Activated CD4-positive, alpha-beta T cell treated with anti-CD3 and anti-CD28 coated beads for 36 hours (primary cell): ENCODE measurements around the gene AP1M2. TPM values are rescaled to one million over a fixed set of nuclear protein-coding genes. Genes with fewer than 3 reads are reported as not detected.
"Not testable (repeated sequence)": the region's sequence is repeated elsewhere in the genome, so short reads cannot be mapped to it uniquely, and the experiment has no call there.

Experiments used
- ATAC-seq: fragments of 200-7000 bp; cut with Tn5 transposase; one replicate; pipeline ENCODE4 v1.10.0; 2021; ENCODE audit warnings: mild to moderate bottlenecking, moderate library complexity
- CTCF ChIA-PET: fragments of 350-600 bp; sonication (Branson Sonifier 250); formaldehyde crosslinking; loops from one replicate; lab custom pipeline; 2021; ENCODE audit warnings: antibody characterized with exemption; lab: Charles Lee
- POLR2A ChIA-PET: fragments of 350-600 bp; sonication (Branson Sonifier 250); formaldehyde crosslinking; loops from one replicate; lab custom pipeline; 2021; ENCODE audit warnings: antibody characterized with exemption, inconsistent platforms; lab: Charles Lee
- DNase-seq: peaks from one replicate; pipeline ENCODE4 v3.0.0-alpha.2; 2020
- H3K27ac Mint-ChIP-seq: one replicate; pipeline ENCODE4 v1.8.0; 2021; ENCODE audit warnings: mixed read lengths
- H3K27me3 Mint-ChIP-seq: one replicate; pipeline ENCODE4 v1.8.0; 2021; ENCODE audit warnings: mixed read lengths
- H3K36me3 Mint-ChIP-seq: one replicate; pipeline ENCODE4 v1.8.0; 2021; ENCODE audit warnings: low read depth, mixed read lengths
- H3K4me1 Mint-ChIP-seq: one replicate; pipeline ENCODE4 v1.8.0; 2021; ENCODE audit warnings: mixed read lengths
- H3K4me3 Mint-ChIP-seq: one replicate; pipeline ENCODE4 v1.8.0; 2021; ENCODE audit warnings: mild to moderate bottlenecking, moderate library complexity, mixed read lengths
- H3K9me3 Mint-ChIP-seq: one replicate; pipeline ENCODE4 v1.8.0; 2021; ENCODE audit warnings: low read depth, mixed read lengths
- intact Hi-C, 2 experiments: fragments of 100-400 bp; cut with DNase I in 1 of 2; cut with micrococcal nuclease in 1 of 2; formaldehyde crosslinking; loops; one replicate each; pipeline versions ENCODE4 v1.14.2 to v1.15.1; 2022 to 2024; cut with DNase I, micrococcal nuclease
- total RNA-seq, 2 experiments: library from RNA; stranded (reverse); gene quantifications; one replicate each; pipeline ENCODE4 v1.2.3, GENCODE V29; 2021

Gene AP1M2
- total RNA-seq, 2 experiments from 2014 or later: not detected

GRCh38 chr19:10575011-10575716, 11.9 kb downstream of the AP1M2 start:
- H3K9me3 Mint-ChIP-seq: no peaks in the 10 kb centered on the region
- H3K36me3 Mint-ChIP-seq: no peaks in the 10 kb centered on the region
- peaks cover 6% of the 10 kb centered on the region for H3K4me1 Mint-ChIP-seq
- DNase-seq (no peak), ATAC-seq (no peak)
- no peak overlapping the region for H3K27ac Mint-ChIP-seq
- H3K27me3 Mint-ChIP-seq: no peaks in the 10 kb centered on the region
- CTCF ChIA-PET: interaction anchor here (0.6 to 1.9 kb wide), 2 partner anchors 67 to 125 kb away, joined by 3 to 9 read pairs; no protein-coding TSS in a partner anchor
- POLR2A ChIA-PET: no interaction called here
- no peak overlapping the region for H3K4me3 Mint-ChIP-seq
- intact Hi-C loops: no loop called here

GRCh38 chr19:10574462-10574861, 12.7 kb downstream of the AP1M2 start:
- Mint-ChIP-seq H3K27me3 (no peaks in the 10 kb centered on the region), H3K36me3 (no peaks in the 10 kb centered on the region), H3K4me1 (peaks cover 7% of the 10 kb centered on the region), H3K27ac (no peak overlapping the region), H3K9me3 (no peaks in the 10 kb centered on the region), H3K4me3 (no peak overlapping the region)
- DNase-seq: no peak
- POLR2A ChIA-PET: no interaction called here
- intact Hi-C loops: no loop called here
- CTCF ChIA-PET: interaction anchor here (0.9 kb wide), 1 partner anchor 68 kb away, joined by 3 read pairs; no protein-coding TSS in a partner anchor
- ATAC-seq: no peak

- POLR2A ChIA-PET: not testable (repeated sequence)
Observed at GRCh38 chr19:10573793-10574192, 13.3 kb downstream of the AP1M2 start.

GRCh38 chr19:10568826-10569651, 18.1 kb downstream of the AP1M2 start, which contains the start of gene CDKN2D:
CDKN2D (minus strand) TSS chr19:10568979; CDS start chr19:10568653, 326 bp downstream.
- Mint-ChIP-seq H3K4me1 (peaks cover 34% of the 10 kb centered on the region), H3K27ac (peak within 1 kb of the TSS; percentile 96), H3K27me3 (no peaks in the 10 kb centered on the region), H3K4me3 (peak within 1 kb of the TSS; percentile 98), H3K9me3 (no peaks in the 10 kb centered on the region), H3K36me3 (peaks cover 20% of the 10 kb centered on the region)
- CTCF ChIA-PET: interaction anchor here (0.6 to 4.6 kb wide), 8 partner anchors 12 to 130 kb away, joined by 3 to 23 read pairs (median 6); no protein-coding TSS in a partner anchor
- intact Hi-C loops: loop anchor here (1.0 to 5.0 kb wide), 18 partner anchors 33 to 523 kb away; partner anchors contain the start of genes ILF3 (in 2 of the 2), RAVER1 (in 2 of the 2), SMARCA4 (in 2 of the 2) and CARM1 (in 1 of the 2)
- POLR2A ChIA-PET: interaction anchor here (0.5 to 1.3 kb wide), 6 partner anchors 15 to 609 kb away, joined by 3 to 7 read pairs (median 5); no protein-coding TSS in a partner anchor
- ATAC-seq (peak; percentile 75), DNase-seq (peak; percentile 100)

More at GRCh38 chr19:10573793-10574192, 13.3 kb downstream of the AP1M2 start:
- ATAC-seq, H3K36me3 Mint-ChIP-seq, H3K27ac Mint-ChIP-seq, H3K9me3 Mint-ChIP-seq, H3K27me3 Mint-ChIP-seq, H3K4me3 Mint-ChIP-seq, intact Hi-C loops, DNase-seq: not testable (repeated sequence)
- CTCF ChIA-PET: interaction anchor here (0.6 to 3.3 kb wide), 4 partner anchors 67 to 274 kb away, joined by 3 to 20 read pairs (median 3); partner anchors contain the start of gene QTRT1
- peaks cover 12% of the 10 kb centered on the region for H3K4me1 Mint-ChIP-seq

GRCh38 chr19:10568062-10568825, 18.9 kb downstream of the AP1M2 start:
- DNase-seq (peak; percentile 87), ATAC-seq (peak; percentile 21)
- POLR2A ChIA-PET: interaction anchor here (0.7 kb wide), 1 partner anchor 84 kb away, joined by 3 read pairs; no protein-coding TSS in a partner anchor
- intact Hi-C loops: loop anchor here (1.0 to 5.0 kb wide), 11 partner anchors 65 to 524 kb away; partner anchors contain the start of genes RAVER1 (in 2 of the 2), SMARCA4 (in 2 of the 2), DNMT1 (in 1 of the 2) and ILF3 (in 1 of the 2)
- CTCF ChIA-PET: interaction anchor here (0.5 to 1.3 kb wide), 10 partner anchors 13 to 268 kb away, joined by 3 to 6 read pairs (median 4); partner anchors contain the start of genes S1PR5 and TMED1
- peaks cover 25% of the 10 kb centered on the region for H3K36me3 Mint-ChIP-seq
- H3K9me3 Mint-ChIP-seq: no peaks in the 10 kb centered on the region
- peaks cover 37% of the 10 kb centered on the region for H3K4me1 Mint-ChIP-seq
- H3K4me3 Mint-ChIP-seq: peak overlapping the region; percentile 98
- H3K27me3 Mint-ChIP-seq: no peaks in the 10 kb centered on the region
- peak overlapping the region; percentile 94 for H3K27ac Mint-ChIP-seq

- peak overlapping the region; percentile 94 for H3K27ac Mint-ChIP-seq
- DNase-seq: no peak
- H3K36me3 Mint-ChIP-seq: peaks cover 26% of the 10 kb centered on the region
- H3K9me3 Mint-ChIP-seq: no peaks in the 10 kb centered on the region
- POLR2A ChIA-PET: interaction anchor here (0.6 kb wide), 2 partner anchors 144 to 261 kb away, joined by 4 read pairs; no protein-coding TSS in a partner anchor
- H3K4me3 Mint-ChIP-seq: peak overlapping the region; percentile 98
- no peaks in the 10 kb centered on the region for H3K27me3 Mint-ChIP-seq
- ATAC-seq: no peak
- CTCF ChIA-PET: interaction anchor here (0.5 to 1.3 kb wide), 13 partner anchors 12 to 268 kb away, joined by 3 to 6 read pairs (median 3); partner anchors contain the start of genes S1PR5 and TMED1
- intact Hi-C loops: loop anchor here (1.0 to 5.0 kb wide), 16 partner anchors 25 to 525 kb away; partner anchors contain the start of genes RAVER1 (in 2 of the 2), SMARCA4 (in 2 of the 2), ATG4D (in 1 of the 2) and CDC37 (in 1 of the 2)
- H3K4me1 Mint-ChIP-seq: peaks cover 37% of the 10 kb centered on the region
Observed at GRCh38 chr19:10567656-10568055, 19.5 kb downstream of the AP1M2 start.

GRCh38 chr19:10566658-10567410, 20.3 kb downstream of the AP1M2 start:
- H3K36me3 Mint-ChIP-seq: peaks cover 29% of the 10 kb centered on the region
- H3K27ac Mint-ChIP-seq: peak overlapping the region; percentile 94
- H3K9me3 Mint-ChIP-seq: no peaks in the 10 kb centered on the region
- peak; percentile 17 for ATAC-seq
- CTCF ChIA-PET: interaction anchor here (0.7 to 2.2 kb wide), 15 partner anchors 11 to 306 kb away, joined by 3 to 10 read pairs (median 3); partner anchors contain the start of genes S1PR5 and TMED1
- H3K4me3 Mint-ChIP-seq: peak overlapping the region; percentile 98
- POLR2A ChIA-PET: interaction anchor here (0.6 kb wide), 3 partner anchors 86 to 262 kb away, joined by 3 to 4 read pairs (median 4); no protein-coding TSS in a partner anchor
- DNase-seq: peak; percentile 83
- H3K4me1 Mint-ChIP-seq: peaks cover 34% of the 10 kb centered on the region
- intact Hi-C loops: loop anchor here (1.0 to 5.0 kb wide), 17 partner anchors 24 to 525 kb away; partner anchors contain the start of genes ATG4D (in 2 of the 2), CDC37 (in 1 of the 2), ICAM5 (in 1 of the 2) and MRPL4 (in 1 of the 2)
- H3K27me3 Mint-ChIP-seq: no peaks in the 10 kb centered on the region

GRCh38 chr19:10566408-10566657, 20.8 kb downstream of the AP1M2 start:
- CTCF ChIA-PET: interaction anchor here (0.5 to 2.2 kb wide), 11 partner anchors 10 to 446 kb away, joined by 3 to 10 read pairs (median 3); partner anchors contain the start of gene TMED1

More at GRCh38 chr19:10566408-10566657, 20.8 kb downstream of the AP1M2 start:
- H3K36me3 Mint-ChIP-seq: peaks cover 34% of the 10 kb centered on the region
- peak overlapping the region; percentile 98 for H3K4me3 Mint-ChIP-seq
- peaks cover 34% of the 10 kb centered on the region for H3K4me1 Mint-ChIP-seq
- peak overlapping the region; percentile 94 for H3K27ac Mint-ChIP-seq
- DNase-seq (no peak), ATAC-seq (no peak)
- no peaks in the 10 kb centered on the region for H3K27me3 Mint-ChIP-seq
- H3K9me3 Mint-ChIP-seq: no peaks in the 10 kb centered on the region
- intact Hi-C loops: loop anchor here (1.0 to 5.0 kb wide), 17 partner anchors 23 to 526 kb away; partner anchors contain the start of genes ATG4D (in 2 of the 2), CDC37 (in 1 of the 2), ICAM5 (in 1 of the 2) and MRPL4 (in 1 of the 2)
- POLR2A ChIA-PET: interaction anchor here (0.6 to 1.0 kb wide), 2 partner anchors 14 to 86 kb away, joined by 3 read pairs; no protein-coding TSS in a partner anchor
